VCaP (cell line): ENCODE data around the gene ANXA9.

ENCODE experiments used
- H3K27ac ChIP-seq: fragments of 450-650 bp; 2 replicates; pipeline ENCODE4 v1.5.1; 2017
- CTCF ChIP-seq: fragments of 450-650 bp; conservative IDR thresholded peaks from 2 replicates; pipeline ENCODE4 v1.5.1; 2017; ENCODE audit warnings: mild to moderate bottlenecking, moderate library complexity

ANXA9 gene

GRCh38 chr1:151036356-151036755 lies 54.3 kb downstream of the ANXA9 start, which contains the start of gene BNIPL:
BNIPL (plus strand) TSS chr1:151036586; CDS start chr1:151036726, 140 bp downstream.
- no peak for TF ChIP-seq CTCF
- no peak within 1 kb of the TSS for H3K27ac ChIP-seq

GRCh38 chr1:151037032-151037431 lies 54.9 kb downstream of the ANXA9 start:
- no peak overlapping the region for H3K27ac ChIP-seq
- no peak for TF ChIP-seq CTCF

GRCh38 chr1:151039521-151039920 lies 57.4 kb downstream of the ANXA9 start:
- H3K27ac ChIP-seq = no peak overlapping the region
- no peak for TF ChIP-seq CTCF

GRCh38 chr1:151043163-151043562 lies 61.1 kb downstream of the ANXA9 start:
- no peak overlapping the region for H3K27ac ChIP-seq
- no peak for TF ChIP-seq CTCF
